Activated naive CD8-positive, alpha-beta T cell treated with anti-CD3 and anti-CD28 coated beads for 36 hours (primary cell): ENCODE data around the gene CCDC91. TPM values are rescaled to one million over a fixed set of nuclear protein-coding genes. Genes with fewer than 3 reads are reported as not detected.
"Not testable (repeated sequence)": the region's sequence is repeated elsewhere in the genome, so short reads cannot be mapped to it uniquely, and the experiment has no call there.

Experiments
- DNase-seq: peaks from one replicate; pipeline ENCODE4 v3.0.0; 2021
- H3K27ac Mint-ChIP-seq: one replicate; pipeline ENCODE4 v1.8.0; 2022; ENCODE audit warnings: mild to moderate bottlenecking, moderate library complexity, mixed read lengths
- H3K27me3 Mint-ChIP-seq: one replicate; pipeline ENCODE4 v1.8.0; 2022; ENCODE audit warnings: mild to moderate bottlenecking, mixed read lengths
- H3K36me3 Mint-ChIP-seq: one replicate; pipeline ENCODE4 v1.8.0; 2021; ENCODE audit warnings: mild to moderate bottlenecking, mixed read lengths
- H3K4me1 Mint-ChIP-seq: one replicate; pipeline ENCODE4 v1.8.0; 2021; ENCODE audit warnings: mixed read lengths
- H3K4me3 Mint-ChIP-seq: one replicate; pipeline ENCODE4 v1.8.0; 2022; ENCODE audit warnings: mild to moderate bottlenecking, moderate library complexity, mixed read lengths
- H3K9me3 Mint-ChIP-seq: one replicate; pipeline ENCODE4 v1.8.0; 2022; ENCODE audit warnings: mixed read lengths
- total RNA-seq, 2 experiments: library from RNA; stranded (reverse); gene quantifications; one replicate each; pipeline ENCODE4 v1.2.3, GENCODE V29; 2021

Gene CCDC91
- total RNA-seq, 2 experiments from 2014 or later = 18.7 to 24.1 TPM

DNA sequence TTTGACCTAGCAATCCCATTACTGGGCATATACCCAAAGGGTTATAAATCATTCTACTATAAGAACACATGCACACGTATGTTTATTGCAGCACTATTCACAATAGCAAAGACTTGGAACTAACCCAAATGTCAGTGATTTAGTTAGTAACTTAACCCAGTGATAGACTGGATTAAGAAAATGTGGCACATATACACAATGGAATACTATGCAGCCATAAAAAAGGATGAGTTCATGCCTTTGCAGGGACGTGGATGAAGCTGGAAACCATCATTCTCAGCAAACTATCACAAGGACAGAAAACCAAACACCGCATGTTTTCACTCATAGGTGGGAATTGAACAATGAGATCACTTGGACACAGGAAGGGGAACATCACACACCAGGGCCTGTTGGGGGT lies 189.5 kb downstream of the CCDC91 start:
- not testable (repeated sequence) for H3K27me3 Mint-ChIP-seq, H3K4me3 Mint-ChIP-seq, H3K27ac Mint-ChIP-seq, DNase-seq, H3K4me1 Mint-ChIP-seq, H3K9me3 Mint-ChIP-seq
- peaks cover 29% of the 10 kb centered on the region for H3K36me3 Mint-ChIP-seq

DNA sequence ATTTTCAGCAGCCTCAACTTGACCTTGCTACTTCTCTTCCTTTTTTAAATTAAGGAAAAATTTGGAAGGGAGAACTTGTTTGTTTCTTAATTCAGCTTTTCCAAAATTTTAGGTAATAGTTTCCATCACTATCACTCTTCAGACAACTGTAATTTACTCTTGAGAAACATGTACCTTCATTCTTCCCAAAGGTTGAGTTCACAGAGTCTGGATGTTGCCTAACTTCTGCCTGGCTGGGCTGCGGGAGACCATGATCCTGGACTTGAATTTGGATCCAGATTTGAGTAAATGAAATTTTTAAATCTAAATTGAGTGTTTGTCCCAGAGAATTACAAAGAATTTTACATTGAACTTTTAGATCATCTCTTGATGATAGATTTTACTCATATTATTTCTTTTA lies 193.1 kb downstream of the CCDC91 start:
- Mint-ChIP-seq H3K4me1 (no peaks in the 10 kb centered on the region), H3K36me3 (peaks cover 31% of the 10 kb centered on the region), H3K9me3 (peaks cover 5% of the 10 kb centered on the region), H3K27me3 (no peaks in the 10 kb centered on the region), H3K4me3 (no peak overlapping the region), H3K27ac (no peak overlapping the region)
- no peak for DNase-seq

DNA sequence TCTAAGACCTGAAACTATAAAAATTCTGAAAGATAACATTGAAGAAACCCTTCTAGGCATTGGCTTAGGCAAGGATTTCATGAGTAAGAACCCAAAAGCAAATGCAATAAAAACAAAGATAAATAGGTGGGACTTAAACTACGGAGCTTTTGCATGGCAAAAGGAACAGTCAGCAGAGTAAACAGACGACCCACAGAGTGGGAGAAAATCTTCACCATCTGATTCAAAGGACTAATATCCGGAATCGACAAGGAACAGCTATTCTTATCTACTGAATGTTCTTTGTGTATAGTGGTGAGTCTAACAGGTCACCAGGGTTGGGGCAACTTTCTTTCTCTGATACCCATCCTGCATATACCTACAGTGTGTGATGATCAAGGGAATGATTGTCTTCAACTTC lies 198.6 kb downstream of the CCDC91 start:
- no peak overlapping the region for H3K4me3 Mint-ChIP-seq
- no peak for DNase-seq
- no peaks in the 10 kb centered on the region for H3K9me3 Mint-ChIP-seq
- peaks cover 8% of the 10 kb centered on the region for H3K4me1 Mint-ChIP-seq
- no peak overlapping the region for H3K27ac Mint-ChIP-seq
- no peaks in the 10 kb centered on the region for H3K27me3 Mint-ChIP-seq
- peaks cover 42% of the 10 kb centered on the region for H3K36me3 Mint-ChIP-seq

DNA sequence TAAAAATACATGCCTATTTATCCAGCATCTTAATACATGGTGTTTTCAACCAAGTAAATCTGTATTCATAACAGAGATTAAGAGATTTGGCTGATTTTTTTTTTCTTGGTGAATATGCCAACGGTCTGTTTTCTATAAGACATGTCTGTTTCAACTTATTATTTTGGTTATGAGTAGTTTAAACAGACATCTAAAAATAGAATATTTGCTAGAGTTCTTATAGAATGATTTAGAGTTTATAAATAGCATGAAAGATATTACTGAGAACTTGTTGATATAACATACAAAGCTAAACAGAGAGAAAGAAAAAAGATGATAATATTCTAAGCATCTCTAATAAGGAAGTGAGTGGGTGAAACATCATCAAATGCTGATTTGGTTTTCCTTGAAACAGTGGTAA lies 199.9 kb downstream of the CCDC91 start:
- Mint-ChIP-seq H3K4me1 (peaks cover 8% of the 10 kb centered on the region), H3K27ac (no peak overlapping the region), H3K4me3 (no peak overlapping the region), H3K36me3 (peaks cover 53% of the 10 kb centered on the region), H3K9me3 (no peaks in the 10 kb centered on the region), H3K27me3 (no peaks in the 10 kb centered on the region)
- no peak for DNase-seq

DNA sequence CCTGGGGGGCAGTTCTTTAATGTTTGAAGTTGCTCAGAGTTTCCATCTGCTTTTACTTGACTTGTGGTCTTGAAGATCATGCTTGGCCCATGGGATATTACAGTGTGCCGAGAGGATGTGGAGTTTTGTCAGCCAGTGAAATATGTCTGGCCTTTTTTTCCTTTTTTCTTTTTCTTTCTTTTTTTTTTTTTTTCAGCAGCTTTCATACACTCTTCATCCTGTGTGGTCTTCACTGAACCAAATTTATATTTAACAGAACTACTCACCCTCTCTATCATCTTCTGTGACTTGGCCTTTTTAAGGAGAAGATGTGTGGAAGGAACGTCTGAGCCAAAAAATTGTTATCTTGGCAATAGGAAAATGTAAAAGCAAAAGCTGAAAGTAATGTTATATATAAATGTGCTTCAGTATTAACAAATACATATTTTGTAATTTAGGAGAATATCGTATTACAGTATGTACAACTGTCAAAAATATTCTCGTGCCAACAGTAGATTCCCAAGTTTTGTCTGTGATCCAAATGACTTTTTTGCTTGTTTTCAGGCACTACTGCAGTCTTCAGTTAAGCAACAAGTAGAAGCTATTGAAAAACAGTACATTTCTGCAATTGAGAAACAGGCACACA lies 200.6 kb downstream of the CCDC91 start:
- H3K4me3 Mint-ChIP-seq = no peak overlapping the region
- H3K27me3 Mint-ChIP-seq = no peaks in the 10 kb centered on the region
- peaks cover 8% of the 10 kb centered on the region for H3K4me1 Mint-ChIP-seq
- peaks cover 2% of the 10 kb centered on the region for H3K9me3 Mint-ChIP-seq
- H3K27ac Mint-ChIP-seq = no peak overlapping the region
- no peak for DNase-seq
- peaks cover 53% of the 10 kb centered on the region for H3K36me3 Mint-ChIP-seq

DNA sequence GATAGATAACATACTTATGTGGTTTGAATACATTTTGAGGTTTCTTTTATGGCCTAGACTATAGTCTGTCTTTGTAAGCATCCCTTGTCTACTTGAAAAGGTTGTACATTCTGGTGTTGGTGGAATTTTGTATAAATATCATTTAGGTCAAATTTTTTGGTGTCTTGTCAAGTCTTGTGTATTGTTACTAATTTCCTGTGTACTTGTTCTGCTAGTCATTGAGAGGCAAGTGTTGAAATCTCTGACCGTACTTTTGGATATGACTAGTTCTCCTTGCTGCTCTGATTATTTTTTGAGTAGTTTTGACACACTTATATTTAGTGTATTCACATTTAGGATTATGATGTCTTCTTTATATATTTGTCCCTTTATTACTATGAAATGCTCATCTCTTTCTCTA lies 219.6 kb downstream of the CCDC91 start:
- no peak for DNase-seq
- H3K36me3 Mint-ChIP-seq = peaks cover 36% of the 10 kb centered on the region
- H3K27ac Mint-ChIP-seq = no peak overlapping the region
- peaks cover 14% of the 10 kb centered on the region for H3K4me1 Mint-ChIP-seq
- peaks cover 2% of the 10 kb centered on the region for H3K9me3 Mint-ChIP-seq
- no peaks in the 10 kb centered on the region for H3K27me3 Mint-ChIP-seq
- no peak overlapping the region for H3K4me3 Mint-ChIP-seq

DNA sequence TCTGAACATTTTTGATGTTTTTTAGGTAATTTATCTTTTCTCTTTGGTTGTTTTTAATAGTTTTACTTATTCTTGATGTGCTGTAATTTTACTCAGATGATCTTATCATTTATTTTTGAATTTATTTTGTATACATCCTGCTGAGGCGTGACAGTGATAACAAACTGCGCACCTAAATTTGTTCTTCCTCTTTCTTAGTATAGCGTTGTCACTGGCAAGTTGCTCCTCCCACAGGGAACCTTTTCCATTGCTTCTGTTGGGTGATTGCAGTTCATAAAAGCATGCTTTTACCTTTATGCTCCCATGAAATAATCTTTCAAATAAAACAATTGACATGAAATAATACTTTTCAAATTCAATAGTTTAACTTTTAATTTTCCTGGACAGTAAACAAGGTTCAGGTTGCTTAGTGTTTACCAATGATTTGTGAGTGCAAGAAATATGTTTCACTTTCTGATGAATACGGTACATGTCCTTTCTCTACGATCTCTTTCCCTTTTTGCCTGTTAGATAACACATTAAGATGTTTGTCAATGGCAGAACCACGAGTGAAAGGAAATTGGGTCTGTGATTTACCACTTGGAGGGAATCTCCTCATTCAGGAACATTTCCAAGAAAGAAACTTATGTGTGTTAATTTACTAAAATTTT lies 223.3 kb downstream of the CCDC91 start:
- Mint-ChIP-seq H3K9me3 (peaks cover 4% of the 10 kb centered on the region), H3K27me3 (no peaks in the 10 kb centered on the region), H3K36me3 (peaks cover 17% of the 10 kb centered on the region), H3K4me1 (peaks cover 14% of the 10 kb centered on the region), H3K27ac (no peak overlapping the region), H3K4me3 (no peak overlapping the region)
- DNase-seq = no peak

DNA sequence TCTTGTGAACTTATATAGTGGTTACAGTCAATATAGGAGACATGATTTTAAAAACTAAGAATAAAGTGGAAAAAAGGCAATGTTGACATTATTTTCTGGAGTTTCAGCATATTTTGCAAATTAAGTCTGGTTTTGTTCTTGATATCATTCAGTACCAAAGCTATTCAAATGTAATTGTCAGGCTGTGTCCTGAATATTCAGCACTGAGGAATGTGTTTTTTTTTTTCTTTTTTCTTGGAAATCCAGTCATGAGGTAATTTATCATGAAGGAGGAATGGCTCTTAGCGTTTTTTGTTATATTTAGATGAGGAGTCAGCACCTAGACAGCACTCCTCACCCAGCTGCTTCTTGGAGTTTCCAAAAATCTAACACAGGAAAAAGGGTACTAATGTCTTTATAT lies 225.5 kb downstream of the CCDC91 start:
- no peak for DNase-seq
- Mint-ChIP-seq H3K4me1 (peaks cover 12% of the 10 kb centered on the region), H3K36me3 (peaks cover 23% of the 10 kb centered on the region), H3K27ac (no peak overlapping the region), H3K27me3 (no peaks in the 10 kb centered on the region), H3K4me3 (no peak overlapping the region), H3K9me3 (peaks cover 4% of the 10 kb centered on the region)

DNA sequence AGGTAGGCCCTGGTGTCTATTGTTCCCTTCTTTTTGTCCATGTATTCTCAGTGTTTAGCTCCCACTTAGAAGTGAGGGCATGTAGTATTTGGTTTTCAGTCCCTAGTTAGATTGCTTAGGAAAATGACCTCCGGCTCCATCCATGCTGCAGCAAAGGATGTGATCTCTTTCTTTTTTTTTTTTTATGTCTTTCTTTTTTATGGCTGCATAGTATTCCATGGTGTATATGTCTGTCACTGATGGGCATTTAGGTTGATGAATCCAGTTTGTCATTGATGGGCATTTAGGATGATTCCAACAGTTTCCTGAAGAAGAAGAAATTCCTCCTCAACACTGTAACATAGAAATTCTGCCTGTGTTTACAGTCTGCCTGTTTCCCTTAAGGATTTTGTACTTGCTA lies 231.1 kb downstream of the CCDC91 start:
- H3K27ac Mint-ChIP-seq = no peak overlapping the region
- H3K4me1 Mint-ChIP-seq = no peaks in the 10 kb centered on the region
- H3K36me3 Mint-ChIP-seq = peaks cover 18% of the 10 kb centered on the region
- peaks cover 5% of the 10 kb centered on the region for H3K9me3 Mint-ChIP-seq
- no peaks in the 10 kb centered on the region for H3K27me3 Mint-ChIP-seq
- no peak overlapping the region for H3K4me3 Mint-ChIP-seq
- DNase-seq = no peak

DNA sequence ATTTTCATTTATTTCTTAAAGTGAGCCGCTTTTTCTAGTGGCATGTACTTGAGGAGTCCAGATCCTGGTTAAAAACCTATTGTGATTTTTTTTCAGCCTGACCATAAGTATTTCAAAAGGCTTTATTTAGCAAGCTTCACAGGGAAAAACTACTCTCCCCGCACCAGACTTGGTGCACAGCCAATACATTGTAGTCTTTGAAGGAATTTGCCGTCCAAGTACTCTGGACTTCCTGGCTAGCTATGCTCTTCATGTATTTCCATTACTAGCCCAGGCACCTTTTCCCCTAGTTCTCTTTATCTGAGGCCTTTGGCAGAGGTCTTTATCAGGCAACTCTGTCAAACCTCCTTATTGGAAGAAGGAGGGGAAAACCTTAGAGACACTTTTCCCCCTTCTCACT lies 234.7 kb downstream of the CCDC91 start:
- Mint-ChIP-seq H3K27ac (no peak overlapping the region), H3K4me1 (no peaks in the 10 kb centered on the region), H3K4me3 (no peak overlapping the region), H3K9me3 (peaks cover 4% of the 10 kb centered on the region), H3K36me3 (peaks cover 13% of the 10 kb centered on the region), H3K27me3 (no peaks in the 10 kb centered on the region)
- no peak for DNase-seq

DNA sequence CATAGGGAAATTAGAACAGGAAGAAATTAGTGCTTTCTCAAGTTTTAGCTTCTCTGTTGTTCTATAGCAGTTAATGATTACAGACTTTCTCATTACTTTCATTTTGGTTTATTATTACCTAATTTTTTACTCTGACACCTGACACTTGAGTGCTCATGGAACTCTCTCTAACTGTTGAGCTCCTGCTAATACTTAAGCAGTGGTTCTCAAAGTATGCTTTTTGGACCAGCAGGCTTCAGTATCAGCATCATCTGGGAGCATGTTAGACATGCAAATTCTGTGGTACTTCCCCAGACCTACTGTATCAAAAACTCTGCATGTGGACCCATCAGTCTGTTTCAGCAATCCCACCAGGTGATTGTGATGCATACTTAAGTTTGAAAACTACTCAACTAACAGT lies 235.3 kb downstream of the CCDC91 start:
- Mint-ChIP-seq H3K9me3 (peaks cover 4% of the 10 kb centered on the region), H3K27me3 (no peaks in the 10 kb centered on the region), H3K4me1 (no peaks in the 10 kb centered on the region), H3K4me3 (no peak overlapping the region), H3K36me3 (peaks cover 12% of the 10 kb centered on the region), H3K27ac (no peak overlapping the region)
- DNase-seq = no peak

DNA sequence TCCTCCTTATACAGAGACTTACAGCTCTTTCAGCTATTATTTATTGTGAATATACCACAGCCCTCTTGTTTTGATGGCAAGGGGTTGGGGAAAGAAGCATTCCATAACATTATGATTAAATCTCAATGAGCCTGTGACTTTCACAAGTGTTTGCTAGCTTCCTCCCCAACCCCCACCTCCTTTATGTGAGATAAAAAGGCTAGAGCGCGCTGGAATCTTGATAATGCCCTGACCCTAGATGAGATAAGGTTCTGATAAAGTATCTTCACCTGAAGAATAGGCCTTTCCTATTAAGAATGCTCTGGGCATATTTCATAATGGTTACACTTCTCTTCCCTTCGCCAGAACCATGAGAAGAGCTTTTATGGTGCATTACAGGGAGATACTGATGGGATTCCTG lies 236.8 kb downstream of the CCDC91 start:
- Mint-ChIP-seq H3K27me3 (no peaks in the 10 kb centered on the region), H3K27ac (no peak overlapping the region), H3K4me1 (no peaks in the 10 kb centered on the region), H3K4me3 (no peak overlapping the region), H3K9me3 (peaks cover 4% of the 10 kb centered on the region), H3K36me3 (peaks cover 7% of the 10 kb centered on the region)
- DNase-seq = no peak

DNA sequence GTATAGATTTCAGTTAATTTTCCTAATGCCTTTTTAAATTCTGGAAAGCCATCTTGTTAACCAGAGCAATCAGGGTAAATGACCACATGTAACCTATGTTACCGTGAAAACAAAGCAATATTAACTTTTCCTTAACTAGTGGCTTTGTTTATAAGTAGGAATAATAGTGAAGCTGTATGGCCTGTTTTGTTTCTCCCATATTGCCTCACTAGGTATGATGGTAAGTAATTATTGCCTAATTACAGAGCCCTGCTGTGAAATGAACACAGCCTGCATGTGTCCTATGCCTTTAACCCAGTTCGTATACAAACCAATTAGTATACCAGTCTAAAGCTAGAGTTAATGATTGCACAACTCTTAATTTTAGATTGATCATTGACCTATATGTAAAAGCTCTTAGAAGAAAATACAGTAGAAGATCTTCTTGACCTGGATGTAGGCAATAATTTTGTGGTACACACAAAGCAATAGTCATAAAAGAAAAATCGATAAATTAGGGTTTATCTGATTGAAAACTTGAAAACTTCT lies 249.9 kb downstream of the CCDC91 start:
- Mint-ChIP-seq H3K4me3 (no peak overlapping the region), H3K4me1 (peaks cover 4% of the 10 kb centered on the region), H3K36me3 (peaks cover 9% of the 10 kb centered on the region), H3K27ac (no peak overlapping the region), H3K9me3 (no peaks in the 10 kb centered on the region), H3K27me3 (no peaks in the 10 kb centered on the region)
- DNase-seq = no peak

DNA sequence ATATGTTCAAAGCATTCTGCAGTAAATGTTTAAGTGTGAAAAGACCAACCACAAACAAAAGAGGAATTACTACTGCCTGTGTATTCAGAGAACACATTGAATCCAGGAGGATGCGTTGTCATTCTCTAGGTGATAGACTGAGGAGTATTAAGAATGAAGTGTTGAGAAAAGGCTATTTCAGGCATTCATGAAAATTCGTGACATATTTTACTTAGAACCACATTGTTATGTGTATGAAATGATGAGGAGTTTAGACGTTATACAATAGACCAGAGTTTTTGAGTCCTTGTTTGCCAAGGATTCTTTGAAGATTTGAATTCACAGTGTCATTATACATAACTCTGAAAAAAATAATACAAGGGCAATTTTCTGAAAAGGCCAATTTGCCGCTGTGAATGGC lies 251.8 kb downstream of the CCDC91 start:
- Mint-ChIP-seq H3K4me1 (peaks cover 2% of the 10 kb centered on the region), H3K27me3 (no peaks in the 10 kb centered on the region), H3K27ac (no peak overlapping the region), H3K4me3 (no peak overlapping the region), H3K36me3 (peaks cover 7% of the 10 kb centered on the region), H3K9me3 (no peaks in the 10 kb centered on the region)
- DNase-seq = no peak

DNA sequence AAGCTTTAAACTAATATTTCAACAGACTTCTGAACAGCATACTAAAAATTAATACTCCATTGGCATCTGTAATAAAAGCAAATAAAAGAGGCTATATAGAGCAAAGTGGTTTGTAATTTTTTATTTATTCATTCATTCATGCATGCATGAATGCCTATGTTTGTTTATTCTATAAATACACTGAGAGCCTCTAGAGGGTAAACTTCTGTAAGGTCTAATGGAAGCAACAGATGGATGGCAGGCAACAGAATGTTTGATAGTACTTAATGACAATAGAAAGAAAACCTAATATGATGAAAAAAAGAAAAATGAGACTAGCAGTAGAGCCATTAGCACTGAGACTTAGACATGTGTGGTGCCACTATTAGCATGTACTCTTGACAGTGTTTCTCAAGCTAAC lies 253.1 kb downstream of the CCDC91 start:
- H3K4me3 Mint-ChIP-seq = no peak overlapping the region
- H3K27me3 Mint-ChIP-seq = no peaks in the 10 kb centered on the region
- peaks cover 5% of the 10 kb centered on the region for H3K36me3 Mint-ChIP-seq
- H3K27ac Mint-ChIP-seq = no peak overlapping the region
- H3K4me1 Mint-ChIP-seq = peaks cover 1% of the 10 kb centered on the region
- DNase-seq = no peak
- H3K9me3 Mint-ChIP-seq = no peaks in the 10 kb centered on the region

DNA sequence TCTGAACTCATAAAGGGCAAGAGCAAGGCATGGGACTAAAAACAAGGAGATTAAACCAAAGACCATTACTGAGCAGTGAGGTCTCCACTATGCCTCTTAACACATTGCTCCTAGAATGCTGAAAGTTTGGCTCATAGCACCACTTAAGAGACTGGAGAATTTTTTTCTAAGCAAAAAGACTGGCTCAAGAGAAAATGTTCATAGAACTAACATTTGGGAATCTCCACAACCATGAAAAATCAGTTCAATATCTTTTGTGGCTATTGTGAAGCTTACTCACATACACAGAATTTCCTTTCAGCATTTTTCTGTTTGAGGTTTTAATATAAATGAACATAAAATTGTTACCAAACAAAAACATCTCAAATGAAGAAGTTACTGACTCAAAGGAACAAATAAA lies 255.8 kb downstream of the CCDC91 start:
- H3K27ac Mint-ChIP-seq = no peak overlapping the region

More for the DNA sequence above, 255.8 kb downstream of the CCDC91 start:
- H3K4me3 Mint-ChIP-seq = no peak overlapping the region
- H3K9me3 Mint-ChIP-seq = no peaks in the 10 kb centered on the region
- H3K36me3 Mint-ChIP-seq = peaks cover 4% of the 10 kb centered on the region
- H3K27me3 Mint-ChIP-seq = no peaks in the 10 kb centered on the region
- DNase-seq = no peak
- H3K4me1 Mint-ChIP-seq = peaks cover 1% of the 10 kb centered on the region
